Measurements from ENCODE around the gene EPHB1. TPM values are rescaled to one million over a fixed set of nuclear protein-coding genes. Genes with fewer than 3 reads are reported as not detected.

EPHB1 gene
- total RNA-seq, 1 donor, result 0.36 TPM

DNA sequence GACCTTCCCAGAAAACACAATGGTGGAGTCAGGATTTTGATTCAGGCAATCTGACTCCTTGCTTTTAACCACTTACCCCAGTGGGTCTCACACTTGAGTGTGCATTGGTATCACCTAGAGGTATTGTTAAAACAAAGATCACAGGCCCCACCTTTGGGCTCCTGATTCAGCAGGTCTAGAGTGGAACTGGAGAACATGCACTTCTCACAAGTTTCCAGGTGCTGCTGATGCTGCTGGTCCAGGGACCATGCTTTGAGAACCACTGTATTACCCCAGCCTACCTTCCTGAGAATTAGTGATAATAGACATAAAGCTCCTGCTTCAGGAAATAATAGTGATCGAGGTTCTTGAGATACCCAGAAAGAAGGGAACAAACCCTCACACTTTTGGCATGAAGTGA is 466.9 kb downstream of the EPHB1 start:
- no peaks in the 10 kb centered on the region for H3K27me3 ChIP-seq (ENCODE audit: insufficient read depth, low read length)
- no peaks in the 10 kb centered on the region for H4K20me1 ChIP-seq (ENCODE audit: insufficient read depth, low read length)
- H3K4me3 ChIP-seq (ENCODE audit: insufficient read depth, low read length), result no peak overlapping the region
- H3K4me2 ChIP-seq (ENCODE audit: insufficient read depth, low read length), result no peak overlapping the region
- H3K4me1 ChIP-seq (ENCODE audit: insufficient read depth, low read length), result no peaks in the 10 kb centered on the region
- TF ChIP-seq, protein P1, sequence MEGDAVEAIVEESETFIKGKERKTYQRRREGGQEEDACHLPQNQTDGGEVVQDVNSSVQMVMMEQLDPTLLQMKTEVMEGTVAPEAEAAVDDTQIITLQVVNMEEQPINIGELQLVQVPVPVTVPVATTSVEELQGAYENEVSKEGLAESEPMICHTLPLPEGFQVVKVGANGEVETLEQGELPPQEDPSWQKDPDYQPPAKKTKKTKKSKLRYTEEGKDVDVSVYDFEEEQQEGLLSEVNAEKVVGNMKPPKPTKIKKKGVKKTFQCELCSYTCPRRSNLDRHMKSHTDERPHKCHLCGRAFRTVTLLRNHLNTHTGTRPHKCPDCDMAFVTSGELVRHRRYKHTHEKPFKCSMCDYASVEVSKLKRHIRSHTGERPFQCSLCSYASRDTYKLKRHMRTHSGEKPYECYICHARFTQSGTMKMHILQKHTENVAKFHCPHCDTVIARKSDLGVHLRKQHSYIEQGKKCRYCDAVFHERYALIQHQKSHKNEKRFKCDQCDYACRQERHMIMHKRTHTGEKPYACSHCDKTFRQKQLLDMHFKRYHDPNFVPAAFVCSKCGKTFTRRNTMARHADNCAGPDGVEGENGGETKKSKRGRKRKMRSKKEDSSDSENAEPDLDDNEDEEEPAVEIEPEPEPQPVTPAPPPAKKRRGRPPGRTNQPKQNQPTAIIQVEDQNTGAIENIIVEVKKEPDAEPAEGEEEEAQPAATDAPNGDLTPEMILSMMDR (IDR thresholded peaks at IDR 0.05; ENCODE audit: extremely low read depth, low read depth, low read length), result no peak
- H3K36me3 ChIP-seq (ENCODE audit: insufficient read depth, low read length), result no peaks in the 10 kb centered on the region
- no peak overlapping the region for H3K27ac ChIP-seq (ENCODE audit: low read depth, low read length)
- no peaks in the 10 kb centered on the region for H3K9me3 ChIP-seq (ENCODE audit: low read depth, low read length)
- no peak overlapping the region for H2AFZ ChIP-seq (ENCODE audit: low read length)
- H3K79me2 ChIP-seq (ENCODE audit: insufficient read depth, low read length), result no peaks in the 10 kb centered on the region
- no peak for DNase-seq (ENCODE audit: insufficient read length, low spot score, missing footprints)

DNA sequence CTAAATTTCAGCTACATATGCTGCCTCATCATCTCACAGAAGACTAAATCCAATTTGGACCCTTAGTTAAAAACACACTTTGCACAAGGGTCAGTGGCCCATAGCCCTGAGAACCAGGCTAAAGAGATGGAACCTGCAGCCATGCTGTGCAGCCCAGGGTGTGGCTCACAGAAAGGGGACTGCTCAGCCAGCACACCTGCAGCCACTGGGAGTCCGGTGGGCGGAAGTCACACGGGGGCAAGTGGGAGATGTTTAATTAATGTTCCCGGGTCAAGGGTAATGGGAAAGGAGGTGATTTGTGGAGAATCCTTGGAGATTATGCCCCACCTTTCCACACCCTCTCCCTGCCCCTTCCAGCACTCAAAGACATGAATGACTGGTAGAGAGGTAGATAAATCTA is 467.4 kb downstream of the EPHB1 start:
- H4K20me1 ChIP-seq (ENCODE audit: insufficient read depth, low read length), result no peaks in the 10 kb centered on the region
- H3K27me3 ChIP-seq (ENCODE audit: insufficient read depth, low read length), result no peaks in the 10 kb centered on the region
- TF ChIP-seq, protein P1 (IDR thresholded peaks at IDR 0.05; ENCODE audit: extremely low read depth, low read depth, low read length), result no peak
- no peaks in the 10 kb centered on the region for H3K36me3 ChIP-seq (ENCODE audit: insufficient read depth, low read length)
- no peaks in the 10 kb centered on the region for H3K79me2 ChIP-seq (ENCODE audit: insufficient read depth, low read length)
- H3K4me1 ChIP-seq (ENCODE audit: insufficient read depth, low read length), result no peaks in the 10 kb centered on the region
- no peak overlapping the region for H3K4me2 ChIP-seq (ENCODE audit: insufficient read depth, low read length)
- no peak for DNase-seq (ENCODE audit: insufficient read length, low spot score, missing footprints)
- no peak overlapping the region for H3K4me3 ChIP-seq (ENCODE audit: insufficient read depth, low read length)
- H3K9me3 ChIP-seq (ENCODE audit: low read depth, low read length), result no peaks in the 10 kb centered on the region
- no peak overlapping the region for H3K27ac ChIP-seq (ENCODE audit: low read depth, low read length)
- H2AFZ ChIP-seq (ENCODE audit: low read length), result no peak overlapping the region

DNA sequence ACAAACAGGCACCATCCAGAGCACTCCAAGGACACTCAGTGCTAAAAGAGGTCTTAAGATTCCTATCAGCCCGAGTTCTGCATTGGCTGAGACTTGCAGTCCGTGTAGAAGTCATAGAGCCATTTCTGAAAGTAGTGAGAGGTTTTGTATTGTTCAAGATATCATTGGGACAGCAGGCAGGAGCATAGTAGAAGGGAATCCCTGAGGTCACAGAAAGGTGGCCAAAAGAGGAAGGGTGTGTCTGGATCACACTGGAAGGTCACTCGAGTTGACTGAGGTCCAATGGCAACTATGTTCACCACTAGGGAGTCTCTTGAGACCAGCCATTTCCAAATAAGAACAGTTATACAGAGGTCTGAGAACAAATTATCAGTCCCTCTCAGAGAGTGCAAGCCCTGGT is 468.3 kb downstream of the EPHB1 start:
- Histone ChIP-seq H3K4me3 (ENCODE audit: insufficient read depth, low read length) (no peak overlapping the region), H3K27me3 (ENCODE audit: insufficient read depth, low read length) (no peaks in the 10 kb centered on the region), H3K4me1 (ENCODE audit: insufficient read depth, low read length) (no peaks in the 10 kb centered on the region), H3K79me2 (ENCODE audit: insufficient read depth, low read length) (no peaks in the 10 kb centered on the region), H3K9me3 (ENCODE audit: low read depth, low read length) (no peaks in the 10 kb centered on the region), H3K27ac (ENCODE audit: low read depth, low read length) (no peak overlapping the region), H3K36me3 (ENCODE audit: insufficient read depth, low read length) (no peaks in the 10 kb centered on the region), H4K20me1 (ENCODE audit: insufficient read depth, low read length) (no peaks in the 10 kb centered on the region), H3K4me2 (ENCODE audit: insufficient read depth, low read length) (no peak overlapping the region), H2AFZ (ENCODE audit: low read length) (no peak overlapping the region)
- DNase-seq (ENCODE audit: insufficient read length, low spot score, missing footprints), result no peak
- TF ChIP-seq, protein P1 (IDR thresholded peaks at IDR 0.05; ENCODE audit: extremely low read depth, low read depth, low read length), result no peak

DNA sequence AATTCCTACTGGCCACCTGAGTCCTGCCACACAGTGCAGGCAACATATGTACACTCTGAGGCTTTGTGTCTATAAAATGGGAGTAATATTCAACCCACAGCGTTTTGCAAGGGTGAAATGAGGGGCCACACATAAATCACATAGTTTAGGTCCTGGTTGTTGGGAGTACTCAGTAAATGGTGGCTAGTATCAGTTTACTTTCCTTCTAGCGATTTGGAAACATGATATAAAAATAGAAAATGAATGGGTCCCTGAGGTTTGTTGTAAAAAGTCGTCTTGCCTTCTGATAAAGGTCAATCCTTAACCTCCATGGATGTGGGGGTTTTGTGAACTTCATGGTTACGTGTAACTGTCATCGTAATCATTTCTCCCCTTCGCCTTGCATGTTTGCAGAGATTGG is 472.4 kb downstream of the EPHB1 start:
- no peaks in the 10 kb centered on the region for H3K27me3 ChIP-seq (ENCODE audit: insufficient read depth, low read length)
- H2AFZ ChIP-seq (ENCODE audit: low read length), result no peak overlapping the region
- no peaks in the 10 kb centered on the region for H3K36me3 ChIP-seq (ENCODE audit: insufficient read depth, low read length)
- no peaks in the 10 kb centered on the region for H3K9me3 ChIP-seq (ENCODE audit: low read depth, low read length)
- H3K4me2 ChIP-seq (ENCODE audit: insufficient read depth, low read length), result no peak overlapping the region
- H3K27ac ChIP-seq (ENCODE audit: low read depth, low read length), result no peak overlapping the region
- H3K79me2 ChIP-seq (ENCODE audit: insufficient read depth, low read length), result no peaks in the 10 kb centered on the region
- no peaks in the 10 kb centered on the region for H3K4me1 ChIP-seq (ENCODE audit: insufficient read depth, low read length)
- no peak overlapping the region for H3K4me3 ChIP-seq (ENCODE audit: insufficient read depth, low read length)
- no peak for DNase-seq (ENCODE audit: insufficient read length, low spot score, missing footprints)
- no peaks in the 10 kb centered on the region for H4K20me1 ChIP-seq (ENCODE audit: insufficient read depth, low read length)
- TF ChIP-seq, protein P1 (IDR thresholded peaks at IDR 0.05; ENCODE audit: extremely low read depth, low read depth, low read length), result no peak

Data from osteoblast (primary cell).